SU-DHL-6 (cell line): ENCODE data around the gene CCSER2.

ENCODE experiments used
- CTCF ChIP-seq: fragments of 200-600 bp; sonication (generic); IDR thresholded peaks from one replicate; pipeline ENCODE4 v1.5.1; 2017; ENCODE audit warnings: antibody characterized with exemption, mild to moderate bottlenecking, low read length, moderate library complexity; ENCODE audit not compliant: insufficient read depth, poor library complexity, severe bottlenecking
- EZH2phosphoT487 ChIP-seq: fragments of 200-600 bp; sonication (generic), shearing (Covaris generic); conservative IDR thresholded peaks from 2 replicates; pipeline ENCODE4 v1.6.1; 2018; ENCODE audit warnings: mild to moderate bottlenecking, antibody characterized with exemption, low read length, moderate library complexity, mixed read lengths

GRCh38 chr10:84344526-84344925, 16.1 kb downstream of the CCSER2 start:
- no peak for TF ChIP-seq CTCF
- no peak for TF ChIP-seq EZH2phosphoT487
